OCI-LY7 (cell line): ENCODE measurements around the gene CBLN1.

Experiments used
- CTCF ChIP-seq: fragments of 200-600 bp; sonication (generic); conservative IDR thresholded peaks from 2 replicates; pipeline ENCODE4 v1.5.1; 2014; ENCODE audit warnings: mild to moderate bottlenecking, antibody characterized with exemption, low read length, moderate library complexity, mixed read lengths
- EZH2phosphoT487 ChIP-seq: fragments of 200-600 bp; sonication (generic); IDR thresholded peaks from 2 replicates; pipeline ENCODE4 v1.6.1; 2018; ENCODE audit warnings: low read depth, borderline replicate concordance, mild to moderate bottlenecking, mixed run types, antibody characterized with exemption, low read length, moderate library complexity, mixed read lengths

- TF ChIP-seq CTCF, result no peak
- TF ChIP-seq EZH2phosphoT487, result no peak
Measured at GRCh38 chr16:49283376-49284049, 1.9 kb upstream of the CBLN1 start.
